ENCODE data around the gene KIF4B. TPM values are rescaled to one million over a fixed set of nuclear protein-coding genes. Genes with fewer than 3 reads are reported as not detected.
"Not testable (repeated sequence)": the region's sequence is repeated elsewhere in the genome, so short reads cannot be mapped to it uniquely, and the experiment has no call there.

The KIF4B gene
- total RNA-seq, 2 donors from 2014 or later = not detected

DNA sequence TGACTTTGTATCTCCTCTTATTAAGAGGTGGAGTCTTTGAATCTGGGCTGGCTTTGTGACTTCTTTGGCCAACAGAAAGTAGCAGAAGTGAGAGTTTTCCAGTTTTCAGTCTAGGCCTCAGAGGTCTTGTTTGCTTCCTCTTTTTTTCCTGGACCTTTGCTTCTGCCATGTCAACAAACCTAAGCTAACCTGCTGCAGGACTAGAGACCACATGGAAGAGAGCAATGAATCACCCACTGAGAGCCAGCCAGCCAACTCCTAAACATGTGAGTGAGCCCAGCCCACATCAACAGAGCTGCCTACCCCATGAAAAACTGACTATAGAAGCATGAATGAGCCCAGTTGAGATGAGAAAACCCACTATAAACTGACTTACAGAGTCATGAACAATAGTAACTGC is 42.8 kb upstream of the KIF4B start:
- Histone ChIP-seq H3K27me3 (no peaks in the 10 kb centered on the region), H3K27ac (no peak overlapping the region), H3K4me1 (no peaks in the 10 kb centered on the region), H3K4me3 (no peak overlapping the region), H3K9me3 (no peaks in the 10 kb centered on the region), H3K36me3 (no peaks in the 10 kb centered on the region), H3K9ac (ENCODE audit: low read depth in 2 of 2, low read length in 2 of 2) (no peak overlapping the region)
- intact Hi-C loops (cut with DNase I) = no loop called here
- TF ChIP-seq, protein P1, sequence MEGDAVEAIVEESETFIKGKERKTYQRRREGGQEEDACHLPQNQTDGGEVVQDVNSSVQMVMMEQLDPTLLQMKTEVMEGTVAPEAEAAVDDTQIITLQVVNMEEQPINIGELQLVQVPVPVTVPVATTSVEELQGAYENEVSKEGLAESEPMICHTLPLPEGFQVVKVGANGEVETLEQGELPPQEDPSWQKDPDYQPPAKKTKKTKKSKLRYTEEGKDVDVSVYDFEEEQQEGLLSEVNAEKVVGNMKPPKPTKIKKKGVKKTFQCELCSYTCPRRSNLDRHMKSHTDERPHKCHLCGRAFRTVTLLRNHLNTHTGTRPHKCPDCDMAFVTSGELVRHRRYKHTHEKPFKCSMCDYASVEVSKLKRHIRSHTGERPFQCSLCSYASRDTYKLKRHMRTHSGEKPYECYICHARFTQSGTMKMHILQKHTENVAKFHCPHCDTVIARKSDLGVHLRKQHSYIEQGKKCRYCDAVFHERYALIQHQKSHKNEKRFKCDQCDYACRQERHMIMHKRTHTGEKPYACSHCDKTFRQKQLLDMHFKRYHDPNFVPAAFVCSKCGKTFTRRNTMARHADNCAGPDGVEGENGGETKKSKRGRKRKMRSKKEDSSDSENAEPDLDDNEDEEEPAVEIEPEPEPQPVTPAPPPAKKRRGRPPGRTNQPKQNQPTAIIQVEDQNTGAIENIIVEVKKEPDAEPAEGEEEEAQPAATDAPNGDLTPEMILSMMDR (IDR thresholded peaks at IDR 0.05) = no peak
- DNase-seq = no peak

DNA sequence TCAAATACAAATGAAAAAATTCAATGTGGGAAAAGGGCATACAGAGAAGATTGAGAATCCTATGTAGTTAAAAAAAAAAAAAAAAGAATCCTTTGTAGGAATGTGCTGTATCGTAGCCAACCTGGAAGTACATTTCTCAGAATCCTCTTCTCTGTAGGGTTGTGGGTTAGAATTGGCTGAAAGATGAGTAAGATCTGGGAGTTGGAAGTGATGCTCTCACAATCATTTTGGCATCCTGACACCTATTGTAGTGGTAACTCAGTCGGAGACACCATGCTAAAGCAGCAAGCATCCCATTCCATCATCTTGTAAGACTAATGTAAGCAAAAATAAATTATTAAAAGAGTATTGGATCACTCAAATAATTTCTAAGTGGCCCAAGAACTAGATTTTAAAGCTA is 42.1 kb upstream of the KIF4B start:
- intact Hi-C loops (cut with DNase I) = no loop called here
- Histone ChIP-seq H3K36me3 (no peaks in the 10 kb centered on the region), H3K4me1 (no peaks in the 10 kb centered on the region), H3K9ac (ENCODE audit: low read depth in 2 of 2, low read length in 2 of 2) (no peak overlapping the region), H3K27ac (no peak overlapping the region), H3K4me3 (no peak overlapping the region), H3K9me3 (no peaks in the 10 kb centered on the region), H3K27me3 (no peaks in the 10 kb centered on the region)
- TF ChIP-seq, protein P1 (IDR thresholded peaks at IDR 0.05) = no peak
- DNase-seq = no peak

DNA sequence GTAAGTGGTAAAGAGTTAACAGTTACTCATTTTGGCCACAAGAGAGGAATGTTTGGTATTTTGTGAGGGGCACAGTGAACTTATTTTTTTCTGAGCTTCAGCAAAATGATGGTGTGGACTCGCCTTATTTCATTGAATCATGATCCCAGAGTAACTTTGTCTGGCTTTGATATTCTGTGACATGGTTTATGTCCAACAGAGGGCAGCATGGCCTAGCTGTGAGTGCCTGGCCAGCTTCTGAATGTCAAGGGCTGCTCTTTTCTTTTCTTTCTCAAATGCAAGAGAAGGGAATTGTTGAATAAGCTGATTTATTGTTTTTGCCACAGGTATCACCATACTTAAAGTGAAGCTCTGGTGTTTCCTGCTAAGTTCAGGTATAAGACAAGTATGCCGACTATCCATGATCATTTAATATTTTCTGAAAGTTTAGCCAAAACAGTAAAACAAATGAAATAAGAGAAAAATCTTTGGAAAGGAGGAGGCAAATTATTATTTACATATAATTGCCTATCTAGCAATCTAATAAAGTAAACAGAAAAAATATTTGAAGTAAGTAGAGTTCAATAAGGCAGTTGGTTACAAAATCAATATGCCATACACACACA is 41.0 kb upstream of the KIF4B start:
- intact Hi-C loops (cut with DNase I) = no loop called here
- no peaks in the 10 kb centered on the region for H3K36me3 ChIP-seq
- no peak for DNase-seq
- no peaks in the 10 kb centered on the region for H3K9me3 ChIP-seq
- TF ChIP-seq, protein P1 (IDR thresholded peaks at IDR 0.05) = no peak
- no peak overlapping the region for H3K4me3 ChIP-seq
- H3K4me1 ChIP-seq = no peaks in the 10 kb centered on the region
- H3K27ac ChIP-seq = no peak overlapping the region
- H3K9ac ChIP-seq (ENCODE audit: low read depth in 2 of 2, low read length in 2 of 2) = no peak overlapping the region
- no peaks in the 10 kb centered on the region for H3K27me3 ChIP-seq

DNA sequence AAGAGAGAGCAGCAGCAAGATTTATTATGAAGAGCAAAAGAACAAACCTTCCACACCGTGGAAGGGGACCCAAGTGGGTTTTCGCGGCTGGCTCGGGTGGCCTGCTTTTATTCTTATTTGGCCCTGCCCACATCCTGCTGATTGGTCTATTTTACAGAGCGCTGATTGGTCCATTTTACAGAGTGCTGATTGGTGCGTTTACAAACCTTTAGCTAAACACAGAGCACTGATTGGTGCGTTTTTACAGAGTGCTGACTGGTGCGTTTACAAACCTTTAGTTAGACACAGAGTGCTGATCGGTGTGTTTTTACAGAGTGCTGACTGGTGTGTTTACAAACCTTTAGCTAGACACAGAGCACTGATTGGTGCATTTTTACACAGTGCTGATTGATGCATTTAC is 37.5 kb upstream of the KIF4B start:
- DNase-seq; H3K9ac ChIP-seq (ENCODE audit: low read depth in 2 of 2, low read length in 2 of 2); intact Hi-C loops (cut with DNase I); H3K27me3 ChIP-seq; H3K4me3 ChIP-seq; H3K9me3 ChIP-seq; H3K27ac ChIP-seq; H3K4me1 ChIP-seq; H3K36me3 ChIP-seq: not testable (repeated sequence)

DNA sequence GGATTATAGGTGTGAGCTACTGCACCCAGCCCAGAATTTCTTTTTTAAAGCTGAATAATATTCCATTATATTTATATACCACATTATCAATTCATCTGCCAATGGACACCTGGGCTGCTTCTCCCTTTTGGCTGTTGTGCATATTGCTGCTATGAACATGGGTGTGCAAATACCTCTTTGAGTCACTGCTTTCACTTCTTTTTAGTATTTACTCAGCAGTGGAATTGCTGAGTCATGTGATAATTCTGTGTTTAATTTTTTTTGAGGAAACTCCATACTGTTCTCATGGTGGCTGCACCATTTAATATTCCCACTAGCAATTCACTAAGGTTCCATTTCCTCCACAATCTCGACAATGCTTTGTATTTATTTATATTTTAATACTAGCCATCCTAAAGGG is 36.1 kb upstream of the KIF4B start:
- no peak overlapping the region for H3K27ac ChIP-seq
- H3K9ac ChIP-seq (ENCODE audit: low read depth in 2 of 2, low read length in 2 of 2) = no peak overlapping the region
- TF ChIP-seq, protein P1 (IDR thresholded peaks at IDR 0.05) = no peak
- no peak for DNase-seq
- no peak overlapping the region for H3K4me3 ChIP-seq
- no peaks in the 10 kb centered on the region for H3K4me1 ChIP-seq
- no peaks in the 10 kb centered on the region for H3K36me3 ChIP-seq
- intact Hi-C loops (cut with DNase I) = no loop called here
- H3K27me3 ChIP-seq = no peaks in the 10 kb centered on the region
- no peaks in the 10 kb centered on the region for H3K9me3 ChIP-seq

DNA sequence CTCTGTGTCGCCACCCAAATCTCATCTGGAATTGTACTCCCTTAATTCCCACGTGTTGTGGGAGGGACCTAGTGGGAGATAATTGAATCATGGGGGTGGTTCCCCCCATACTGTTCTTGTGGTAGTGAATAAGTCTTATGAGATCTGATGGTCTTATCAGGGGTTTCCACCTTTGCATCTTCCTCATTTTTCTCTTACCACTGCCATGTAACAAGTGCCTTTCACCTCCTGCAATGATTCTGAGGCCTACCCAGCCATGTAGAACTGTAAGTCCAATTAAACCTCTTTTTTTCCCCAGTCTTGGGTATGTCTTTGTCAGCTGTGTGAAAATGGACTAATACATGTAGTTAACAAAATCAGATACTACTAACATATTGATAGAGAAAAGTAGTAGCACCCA is 35.3 kb upstream of the KIF4B start:
- H3K36me3 ChIP-seq; H3K9ac ChIP-seq (ENCODE audit: low read depth in 2 of 2, low read length in 2 of 2); H3K4me3 ChIP-seq; DNase-seq; H3K27me3 ChIP-seq; H3K4me1 ChIP-seq; H3K9me3 ChIP-seq; intact Hi-C loops (cut with DNase I); H3K27ac ChIP-seq: not testable (repeated sequence)
